GM12872 (cell line): Measurements from ENCODE around the gene GPR65.

ENCODE experiments used
- CTCF ChIP-seq: IDR thresholded peaks from 3 replicates; pipeline ENCODE4 v1.5.1; 2011; ENCODE audit warnings: low read depth, mild to moderate bottlenecking, low read length, moderate library complexity; ENCODE audit not compliant: insufficient read depth

The GPR65 gene

GRCh38 chr14:88060576-88060975, 55.6 kb downstream of the GPR65 start:
- TF ChIP-seq CTCF = no peak

- TF ChIP-seq CTCF = no peak
Observed at GRCh38 chr14:88063811-88064210, 58.9 kb downstream of the GPR65 start.
